ENCODE data around the gene IGSF11.

- TF ChIP-seq TAF1 (IDR thresholded peaks at IDR 0.05; ENCODE audit: low read depth, low read length) (no peak), SPI1 (IDR thresholded peaks at IDR 0.05; ENCODE audit: low read depth, low read length) (no peak), POLR2AphosphoS5 (IDR thresholded peaks at IDR 0.05; ENCODE audit: low read depth, low read length) (no peak)
These were observed 28.8 kb upstream of the IGSF11 start for GRCh38 chr3:119063471-119063870.
